Bronchial epithelial cell (primary cell): Measurements from ENCODE around the gene COL15A1. TPM values are rescaled to one million over a fixed set of nuclear protein-coding genes. Genes with fewer than 3 reads are reported as not detected.
A peak's percentile ranks its signal among the peaks of the same experiment; 100 is the strongest.

ENCODE experiments used
- DNase-seq: peaks from one replicate; pipeline ENCODE4 v3.0.0-alpha.2; 2010; ENCODE audit warnings: low read depth
- FAIRE-seq: peaks from 2 replicates; lab custom pipeline; 2011; peaks lifted over from hg19 to GRCh38; lab: Jason Lieb, UNC
- H3K27me3 ChIP-seq: 2 replicates; pipeline ENCODE4 v1.5.1; 2011; ENCODE audit warnings: low read length; ENCODE audit not compliant: control insufficient read depth, insufficient read depth
- H3K36me3 ChIP-seq: 2 replicates; pipeline ENCODE4 v1.5.1; 2011; ENCODE audit warnings: low read length; ENCODE audit not compliant: control insufficient read depth, insufficient read depth
- H3K4me3 ChIP-seq: 2 replicates; pipeline ENCODE4 v1.5.1; 2011; ENCODE audit warnings: mild to moderate bottlenecking, low read depth, low read length, control low read depth
- total RNA-seq: library from RNA; depleted of rRNA; stranded (reverse); fragments of >200 nt; gene quantifications from 2 replicates; pipeline ENCODE4 v1.2.1, GENCODE V29; 2014
- TF ChIP-seq, protein P1 (sequence below): IDR thresholded peaks from 2 replicates; pipeline ENCODE4 v1.5.1; 2011; ENCODE audit warnings: mild to moderate bottlenecking, moderate library complexity, low read length, control low read depth, inconsistent platforms; ENCODE audit not compliant: insufficient read depth, severe bottlenecking

COL15A1 gene
- total RNA-seq, 1 donor from 2014 or later: 1.6 TPM

- FAIRE-seq (peak; percentile 43), DNase-seq (no peak)
- peaks cover 6% of the 10 kb centered on the region for H3K27me3 ChIP-seq
- TF ChIP-seq, protein P1, sequence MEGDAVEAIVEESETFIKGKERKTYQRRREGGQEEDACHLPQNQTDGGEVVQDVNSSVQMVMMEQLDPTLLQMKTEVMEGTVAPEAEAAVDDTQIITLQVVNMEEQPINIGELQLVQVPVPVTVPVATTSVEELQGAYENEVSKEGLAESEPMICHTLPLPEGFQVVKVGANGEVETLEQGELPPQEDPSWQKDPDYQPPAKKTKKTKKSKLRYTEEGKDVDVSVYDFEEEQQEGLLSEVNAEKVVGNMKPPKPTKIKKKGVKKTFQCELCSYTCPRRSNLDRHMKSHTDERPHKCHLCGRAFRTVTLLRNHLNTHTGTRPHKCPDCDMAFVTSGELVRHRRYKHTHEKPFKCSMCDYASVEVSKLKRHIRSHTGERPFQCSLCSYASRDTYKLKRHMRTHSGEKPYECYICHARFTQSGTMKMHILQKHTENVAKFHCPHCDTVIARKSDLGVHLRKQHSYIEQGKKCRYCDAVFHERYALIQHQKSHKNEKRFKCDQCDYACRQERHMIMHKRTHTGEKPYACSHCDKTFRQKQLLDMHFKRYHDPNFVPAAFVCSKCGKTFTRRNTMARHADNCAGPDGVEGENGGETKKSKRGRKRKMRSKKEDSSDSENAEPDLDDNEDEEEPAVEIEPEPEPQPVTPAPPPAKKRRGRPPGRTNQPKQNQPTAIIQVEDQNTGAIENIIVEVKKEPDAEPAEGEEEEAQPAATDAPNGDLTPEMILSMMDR: no peak
- H3K36me3 ChIP-seq: no peaks in the 10 kb centered on the region
- H3K4me3 ChIP-seq: no peak overlapping the region
Observed at GRCh38 chr9:98990181-98990870, 46.6 kb downstream of the COL15A1 start.

GRCh38 chr9:98992107-98992884 lies 48.6 kb downstream of the COL15A1 start:
- H3K36me3 ChIP-seq: no peaks in the 10 kb centered on the region
- peaks cover 7% of the 10 kb centered on the region for H3K27me3 ChIP-seq
- no peak overlapping the region for H3K4me3 ChIP-seq
- TF ChIP-seq, protein P1: no peak
- no peak for DNase-seq
- FAIRE-seq: no peak

GRCh38 chr9:98992885-98993569 lies 49.3 kb downstream of the COL15A1 start:
- Histone ChIP-seq H3K27me3 (peaks cover 7% of the 10 kb centered on the region), H3K36me3 (no peaks in the 10 kb centered on the region), H3K4me3 (no peak overlapping the region)
- TF ChIP-seq, protein P1: no peak
- DNase-seq (no peak), FAIRE-seq (no peak)

GRCh38 chr9:98993570-98993945 lies 49.9 kb downstream of the COL15A1 start:
- no peak for FAIRE-seq
- H3K27me3 ChIP-seq: peaks cover 7% of the 10 kb centered on the region
- no peak for DNase-seq
- no peak overlapping the region for H3K4me3 ChIP-seq
- H3K36me3 ChIP-seq: no peaks in the 10 kb centered on the region
- TF ChIP-seq, protein P1: no peak

GRCh38 chr9:98994172-98995058 lies 50.7 kb downstream of the COL15A1 start:
- Histone ChIP-seq H3K4me3 (no peak overlapping the region), H3K36me3 (no peaks in the 10 kb centered on the region), H3K27me3 (peaks cover 7% of the 10 kb centered on the region)
- DNase-seq (no peak), FAIRE-seq (no peak)
- TF ChIP-seq, protein P1: no peak
